ENCODE data around the gene OSBP.

OSBP gene

DNA sequence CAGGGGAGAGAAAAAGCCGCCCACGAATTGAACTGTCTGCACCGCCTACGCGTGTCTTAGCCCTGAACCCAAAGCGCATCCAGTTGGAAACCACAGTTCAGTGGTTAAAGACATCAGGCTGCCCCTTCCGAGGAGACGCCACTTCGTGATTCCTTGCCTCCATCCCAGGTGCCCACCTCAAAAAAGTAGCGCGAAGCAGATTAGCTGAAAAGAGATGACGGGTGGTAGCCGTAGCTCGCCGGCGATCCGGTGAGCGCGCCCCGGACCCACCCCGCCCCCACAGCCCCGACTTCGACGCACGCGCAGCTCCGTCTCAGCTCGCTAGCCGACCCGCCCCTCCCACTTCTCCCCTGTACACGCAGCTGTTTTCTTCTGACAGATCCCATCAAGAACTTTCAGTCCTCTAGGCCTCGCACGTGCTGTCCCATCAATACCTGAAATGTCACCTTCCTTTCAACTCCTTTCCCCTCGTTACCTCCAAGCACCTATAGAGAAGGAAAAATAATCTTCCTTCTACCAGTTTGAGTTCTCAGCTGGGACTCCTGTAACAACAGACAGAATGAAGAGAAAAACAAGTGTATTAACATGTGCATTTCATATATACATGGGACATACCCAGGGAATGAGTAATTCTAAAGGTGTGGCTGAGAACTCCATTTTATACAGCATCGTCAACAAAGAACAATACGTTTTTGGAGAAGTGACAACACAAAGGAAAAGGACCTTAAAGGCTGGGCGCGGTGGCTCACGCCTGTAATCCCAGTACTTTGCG lies 54.7 kb downstream of the OSBP start:
- H3K9ac ChIP-seq (ENCODE audit: low read length): peak overlapping the region; percentile 66
- H3K4me3 ChIP-seq (ENCODE audit: low read length): peak overlapping the region; percentile 74
- peaks cover 17% of the 10 kb centered on the region for H3K4me1 ChIP-seq (ENCODE audit: control insufficient read depth, insufficient read depth, low read length)
- H3K9me3 ChIP-seq (ENCODE audit: control insufficient read depth, low read length): no peaks in the 10 kb centered on the region
- no peaks in the 10 kb centered on the region for H3K36me3 ChIP-seq (ENCODE audit: control insufficient read depth, insufficient read depth, low read length)
- no peaks in the 10 kb centered on the region for H3K27me3 ChIP-seq (ENCODE audit: control insufficient read depth, insufficient read depth, low read length)

GRCh38 chr11:59560290-59560701 lies 55.3 kb downstream of the OSBP start:
- no peaks in the 10 kb centered on the region for H3K27me3 ChIP-seq (ENCODE audit: control insufficient read depth, insufficient read depth, low read length)
- no peaks in the 10 kb centered on the region for H3K36me3 ChIP-seq (ENCODE audit: control insufficient read depth, insufficient read depth, low read length)
- peak overlapping the region; percentile 66 for H3K9ac ChIP-seq (ENCODE audit: low read length)
- H3K4me3 ChIP-seq (ENCODE audit: low read length): peak overlapping the region; percentile 74
- peaks cover 17% of the 10 kb centered on the region for H3K4me1 ChIP-seq (ENCODE audit: control insufficient read depth, insufficient read depth, low read length)
- H3K9me3 ChIP-seq (ENCODE audit: control insufficient read depth, low read length): no peaks in the 10 kb centered on the region

- Histone ChIP-seq H3K27me3 (ENCODE audit: control insufficient read depth, insufficient read depth, low read length) (no peaks in the 10 kb centered on the region), H3K9me3 (ENCODE audit: control insufficient read depth, low read length) (no peaks in the 10 kb centered on the region), H3K4me1 (ENCODE audit: control insufficient read depth, insufficient read depth, low read length) (peaks cover 17% of the 10 kb centered on the region), H3K9ac (ENCODE audit: low read length) (peak overlapping the region; percentile 66), H3K4me3 (ENCODE audit: low read length) (peak overlapping the region; percentile 74), H3K36me3 (ENCODE audit: control insufficient read depth, insufficient read depth, low read length) (no peaks in the 10 kb centered on the region)
These were observed 55.7 kb downstream of the OSBP start for GRCh38 chr11:59559886-59560285.

GRCh38 chr11:59558270-59558643 lies 57.3 kb downstream of the OSBP start:
- Histone ChIP-seq H3K27me3 (ENCODE audit: control insufficient read depth, insufficient read depth, low read length) (no peaks in the 10 kb centered on the region), H3K9me3 (ENCODE audit: control insufficient read depth, low read length) (no peaks in the 10 kb centered on the region), H3K4me3 (ENCODE audit: low read length) (no peak overlapping the region), H3K9ac (ENCODE audit: low read length) (no peak overlapping the region), H3K36me3 (ENCODE audit: control insufficient read depth, insufficient read depth, low read length) (no peaks in the 10 kb centered on the region), H3K4me1 (ENCODE audit: control insufficient read depth, insufficient read depth, low read length) (peaks cover 17% of the 10 kb centered on the region)

DNA sequence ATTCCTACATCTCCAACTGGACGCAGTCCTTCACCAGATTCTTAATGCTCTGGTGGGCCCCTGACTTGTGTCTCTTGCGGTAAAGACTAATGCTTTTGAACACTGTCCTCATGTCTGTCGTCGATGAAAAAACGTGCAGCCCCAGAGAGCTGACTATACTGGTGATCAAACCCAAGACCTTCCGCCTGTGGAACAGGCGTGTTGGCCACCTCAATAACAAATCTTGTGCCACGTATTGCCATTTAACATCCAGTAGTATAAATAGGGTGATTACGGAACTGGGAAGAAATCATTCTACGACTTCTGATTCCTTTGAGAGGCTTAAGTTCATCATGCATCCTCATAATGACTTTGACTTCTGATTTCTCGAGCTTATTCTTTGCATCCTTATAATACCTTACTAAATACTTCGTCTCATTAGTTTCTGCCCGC lies 58.6 kb downstream of the OSBP start:
- Histone ChIP-seq H3K4me1 (ENCODE audit: control insufficient read depth, insufficient read depth, low read length) (peaks cover 16% of the 10 kb centered on the region), H3K4me3 (ENCODE audit: low read length) (no peak overlapping the region), H3K9ac (ENCODE audit: low read length) (no peak overlapping the region), H3K9me3 (ENCODE audit: control insufficient read depth, low read length) (no peaks in the 10 kb centered on the region), H3K36me3 (ENCODE audit: control insufficient read depth, insufficient read depth, low read length) (no peaks in the 10 kb centered on the region), H3K27me3 (ENCODE audit: control insufficient read depth, insufficient read depth, low read length) (no peaks in the 10 kb centered on the region)

DNA sequence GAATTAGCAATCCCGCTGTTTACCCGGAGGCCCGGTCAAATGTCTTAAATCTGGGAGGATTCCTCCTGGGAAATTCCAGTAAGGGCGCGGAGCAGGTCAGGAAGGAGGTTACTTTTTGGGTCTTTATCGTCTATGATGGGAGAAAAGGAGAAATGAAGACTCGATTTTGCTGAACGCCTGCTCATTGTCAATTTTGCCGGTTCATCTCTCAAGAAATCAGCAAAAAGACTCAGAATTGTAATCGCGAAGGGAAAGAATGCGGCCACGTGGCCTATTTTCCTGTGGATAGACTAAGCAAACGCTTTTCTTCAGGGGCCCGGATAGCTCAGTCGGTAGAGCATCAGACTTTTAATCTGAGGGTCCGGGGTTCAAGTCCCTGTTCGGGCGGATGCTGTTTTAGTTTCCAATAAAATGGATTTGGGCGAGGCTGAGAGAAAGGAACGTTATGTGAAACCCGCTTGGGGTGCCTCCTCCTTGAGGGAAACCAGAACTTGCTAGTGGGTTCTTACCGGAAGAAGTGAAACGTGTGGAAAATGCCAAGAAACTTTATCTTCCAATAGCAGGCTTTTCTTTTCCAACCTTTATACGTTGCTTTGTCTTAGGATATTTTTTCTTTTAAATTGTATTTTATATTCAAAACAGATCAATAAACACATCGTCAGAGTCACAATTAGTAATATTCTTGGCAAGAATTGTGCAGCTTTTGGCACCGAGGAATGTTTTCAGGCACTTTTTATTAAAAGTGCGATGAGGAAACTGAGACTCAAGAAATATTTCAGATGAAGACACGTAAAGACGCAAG lies 59.3 kb downstream of the OSBP start:
- H3K4me3 ChIP-seq (ENCODE audit: low read length): no peak overlapping the region
- peaks cover 11% of the 10 kb centered on the region for H3K4me1 ChIP-seq (ENCODE audit: control insufficient read depth, insufficient read depth, low read length)
- H3K27me3 ChIP-seq (ENCODE audit: control insufficient read depth, insufficient read depth, low read length): no peaks in the 10 kb centered on the region
- no peaks in the 10 kb centered on the region for H3K36me3 ChIP-seq (ENCODE audit: control insufficient read depth, insufficient read depth, low read length)
- no peaks in the 10 kb centered on the region for H3K9me3 ChIP-seq (ENCODE audit: control insufficient read depth, low read length)
- no peak overlapping the region for H3K9ac ChIP-seq (ENCODE audit: low read length)

DNA sequence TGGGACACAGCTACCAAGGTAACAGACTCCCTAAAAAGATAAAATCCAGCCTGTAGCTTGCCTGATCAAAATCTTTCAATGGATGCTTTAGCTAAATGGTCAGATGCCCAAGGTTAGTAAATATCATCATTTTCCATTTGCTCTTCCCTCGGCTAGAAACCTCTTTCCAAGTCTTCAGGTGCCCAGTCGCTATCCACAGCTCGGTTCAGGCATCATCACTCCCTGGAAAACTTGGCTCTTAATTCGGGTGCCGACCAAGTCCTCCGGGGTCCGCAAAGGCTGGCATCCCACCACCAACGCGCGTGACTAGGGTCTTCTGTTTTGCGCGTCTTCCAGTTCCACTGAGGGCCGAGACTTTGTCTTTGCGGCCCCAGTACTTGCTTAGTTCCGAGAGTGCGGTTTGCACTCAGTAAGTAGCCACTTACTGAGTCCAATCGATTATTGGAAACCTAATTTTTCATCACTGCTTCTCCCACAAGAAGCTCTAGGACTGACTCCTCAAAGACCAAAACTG lies 59.9 kb downstream of the OSBP start:
- Histone ChIP-seq H3K9me3 (ENCODE audit: control insufficient read depth, low read length) (no peaks in the 10 kb centered on the region), H3K4me3 (ENCODE audit: low read length) (no peak overlapping the region), H3K9ac (ENCODE audit: low read length) (no peak overlapping the region), H3K4me1 (ENCODE audit: control insufficient read depth, insufficient read depth, low read length) (peaks cover 13% of the 10 kb centered on the region), H3K27me3 (ENCODE audit: control insufficient read depth, insufficient read depth, low read length) (no peaks in the 10 kb centered on the region), H3K36me3 (ENCODE audit: control insufficient read depth, insufficient read depth, low read length) (no peaks in the 10 kb centered on the region)

- H3K27me3 ChIP-seq (ENCODE audit: control insufficient read depth, insufficient read depth, low read length): no peaks in the 10 kb centered on the region
- H3K4me3 ChIP-seq (ENCODE audit: low read length): no peak overlapping the region
- H3K9ac ChIP-seq (ENCODE audit: low read length): no peak overlapping the region
- H3K9me3 ChIP-seq (ENCODE audit: control insufficient read depth, low read length): no peaks in the 10 kb centered on the region
- peaks cover 16% of the 10 kb centered on the region for H3K4me1 ChIP-seq (ENCODE audit: control insufficient read depth, insufficient read depth, low read length)
- H3K36me3 ChIP-seq (ENCODE audit: control insufficient read depth, insufficient read depth, low read length): no peaks in the 10 kb centered on the region
These were observed 62.3 kb downstream of the OSBP start for GRCh38 chr11:59553323-59553722.

- H3K9me3 ChIP-seq (ENCODE audit: control insufficient read depth, low read length): no peaks in the 10 kb centered on the region
- no peaks in the 10 kb centered on the region for H3K36me3 ChIP-seq (ENCODE audit: control insufficient read depth, insufficient read depth, low read length)
- H3K27me3 ChIP-seq (ENCODE audit: control insufficient read depth, insufficient read depth, low read length): no peaks in the 10 kb centered on the region
- H3K4me3 ChIP-seq (ENCODE audit: low read length): no peak overlapping the region
- no peak overlapping the region for H3K9ac ChIP-seq (ENCODE audit: low read length)
- H3K4me1 ChIP-seq (ENCODE audit: control insufficient read depth, insufficient read depth, low read length): peaks cover 12% of the 10 kb centered on the region
These were observed 62.7 kb downstream of the OSBP start for GRCh38 chr11:59552844-59553243.

GRCh38 chr11:59551659-59552521 lies 63.7 kb downstream of the OSBP start:
- Histone ChIP-seq H3K4me3 (ENCODE audit: low read length) (peak overlapping the region; percentile 34), H3K27me3 (ENCODE audit: control insufficient read depth, insufficient read depth, low read length) (no peaks in the 10 kb centered on the region), H3K9ac (ENCODE audit: low read length) (peak overlapping the region; percentile 42), H3K9me3 (ENCODE audit: control insufficient read depth, low read length) (no peaks in the 10 kb centered on the region), H3K4me1 (ENCODE audit: control insufficient read depth, insufficient read depth, low read length) (peaks cover 12% of the 10 kb centered on the region), H3K36me3 (ENCODE audit: control insufficient read depth, insufficient read depth, low read length) (no peaks in the 10 kb centered on the region)

GRCh38 chr11:59550842-59551658 lies 64.5 kb downstream of the OSBP start:
- Histone ChIP-seq H3K27me3 (ENCODE audit: control insufficient read depth, insufficient read depth, low read length) (no peaks in the 10 kb centered on the region), H3K9me3 (ENCODE audit: control insufficient read depth, low read length) (no peaks in the 10 kb centered on the region), H3K4me3 (ENCODE audit: low read length) (peak overlapping the region; percentile 34), H3K36me3 (ENCODE audit: control insufficient read depth, insufficient read depth, low read length) (no peaks in the 10 kb centered on the region), H3K4me1 (ENCODE audit: control insufficient read depth, insufficient read depth, low read length) (peaks cover 12% of the 10 kb centered on the region), H3K9ac (ENCODE audit: low read length) (peak overlapping the region; percentile 42)

Measured in mucosa of stomach (tissue), 1 donor.